SH-SY5Y (cell line): ENCODE measurements around the gene FBXO5.

Experiments used
- GATA2 ChIP-seq: IDR thresholded peaks from 2 replicates; pipeline ENCODE4 v1.6.1; 2011; ENCODE audit warnings: mild to moderate bottlenecking, low read depth, low read length
- GATA3 ChIP-seq: IDR thresholded peaks from 2 replicates; pipeline ENCODE4 v1.6.1; 2011; ENCODE audit warnings: low read depth, mild to moderate bottlenecking, low read length, moderate library complexity

FBXO5 gene

GRCh38 chr6:152943260-152943897, 39.5 kb downstream of the FBXO5 start:
- no peak for TF ChIP-seq GATA2
- TF ChIP-seq GATA3, result no peak

- no peak for TF ChIP-seq GATA3
- no peak for TF ChIP-seq GATA2
These were observed 40.4 kb downstream of the FBXO5 start for GRCh38 chr6:152942319-152942869.

GRCh38 chr6:152941746-152942145, 41.1 kb downstream of the FBXO5 start:
- no peak for TF ChIP-seq GATA3
- TF ChIP-seq GATA2, result no peak

- TF ChIP-seq GATA2 (no peak), GATA3 (no peak)
These were observed 50.0 kb downstream of the FBXO5 start for GRCh38 chr6:152932865-152933264.

- TF ChIP-seq GATA2 (no peak), GATA3 (no peak)
These were observed 60.1 kb downstream of the FBXO5 start for GRCh38 chr6:152922706-152923105.
